Ishikawa (cell line): ENCODE measurements around the gene PSPC1.

Experiments used
- CEBPB ChIP-seq: IDR thresholded peaks from 2 replicates; pipeline ENCODE4 v1.6.1; 2012
- CREB1 ChIP-seq: IDR thresholded peaks from 2 replicates; pipeline ENCODE4 v1.6.1; 2012; ENCODE audit warnings: low read depth
- EGR1 ChIP-seq: IDR thresholded peaks from 2 replicates; pipeline ENCODE4 v1.6.1; 2012
- EP300 ChIP-seq: IDR thresholded peaks from 2 replicates; pipeline ENCODE4 v1.6.1; 2012; ENCODE audit warnings: borderline replicate concordance
- FOXM1 ChIP-seq: IDR thresholded peaks from 2 replicates; pipeline ENCODE4 v1.6.1; 2012; ENCODE audit warnings: low read depth, borderline replicate concordance
- MAX ChIP-seq: IDR thresholded peaks from 2 replicates; pipeline ENCODE4 v1.6.1; 2012
- NFIC ChIP-seq: IDR thresholded peaks from 2 replicates; pipeline ENCODE4 v1.6.1; 2012
- RAD21 ChIP-seq: IDR thresholded peaks from 2 replicates; pipeline ENCODE4 v1.6.1; 2012; ENCODE audit warnings: low read depth
- REST ChIP-seq: IDR thresholded peaks from 2 replicates; pipeline ENCODE4 v1.6.1; 2012; ENCODE audit warnings: low read depth, mild to moderate bottlenecking
- TAF1 ChIP-seq: IDR thresholded peaks from 2 replicates; pipeline ENCODE4 v1.6.1; 2012; ENCODE audit warnings: low read depth, mild to moderate bottlenecking
- TCF12 ChIP-seq: IDR thresholded peaks from 2 replicates; pipeline ENCODE4 v1.6.1; 2012; ENCODE audit warnings: low read depth
- TEAD4 ChIP-seq: IDR thresholded peaks from 2 replicates; pipeline ENCODE4 v1.6.1; 2012
- USF1 ChIP-seq: IDR thresholded peaks from 2 replicates; pipeline ENCODE4 v1.6.1; 2012
- YY1 ChIP-seq: IDR thresholded peaks from 2 replicates; pipeline ENCODE4 v1.6.1; 2012; ENCODE audit warnings: low read depth
- ZBTB7A ChIP-seq: IDR thresholded peaks from 2 replicates; pipeline ENCODE4 v1.6.1; 2012; ENCODE audit warnings: low read depth

The PSPC1 gene

GRCh38 chr13:19680751-19681150 lies 102.0 kb downstream of the PSPC1 start:
- TF ChIP-seq TCF12 = no peak
- no peak for TF ChIP-seq RAD21
- no peak for TF ChIP-seq ZBTB7A
- no peak for TF ChIP-seq EP300
- TF ChIP-seq MAX = no peak
- TF ChIP-seq USF1 = no peak
- no peak for TF ChIP-seq NFIC

DNA sequence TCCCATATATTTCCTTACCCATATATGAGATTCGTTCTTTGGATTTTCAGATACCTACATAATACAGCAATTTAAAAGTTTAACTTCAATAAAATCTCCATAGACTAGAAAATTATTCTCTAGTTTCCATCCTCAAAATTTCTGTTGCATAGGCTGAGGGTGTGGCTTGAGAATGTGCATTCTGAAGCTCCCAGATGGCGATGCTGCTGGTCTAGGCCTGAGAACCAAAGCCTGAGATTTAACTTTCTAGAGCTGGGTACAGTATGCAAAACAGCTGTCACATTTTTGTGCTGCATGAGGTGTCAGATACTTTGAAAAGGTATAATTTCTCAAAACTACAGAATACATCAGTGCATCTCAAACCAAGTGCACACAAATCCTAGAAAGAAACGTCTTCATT lies 106.6 kb downstream of the PSPC1 start:
- no peak for TF ChIP-seq ZBTB7A
- no peak for TF ChIP-seq RAD21
- no peak for TF ChIP-seq CREB1
- TF ChIP-seq REST = no peak
- TF ChIP-seq YY1 = no peak
- no peak for TF ChIP-seq TEAD4
- no peak for TF ChIP-seq FOXM1
- no peak for TF ChIP-seq NFIC
- no peak for TF ChIP-seq EP300
- no peak for TF ChIP-seq USF1
- no peak for TF ChIP-seq EGR1
- no peak for TF ChIP-seq MAX
- no peak for TF ChIP-seq TAF1
- TF ChIP-seq TCF12 = no peak
- no peak for TF ChIP-seq CEBPB

DNA sequence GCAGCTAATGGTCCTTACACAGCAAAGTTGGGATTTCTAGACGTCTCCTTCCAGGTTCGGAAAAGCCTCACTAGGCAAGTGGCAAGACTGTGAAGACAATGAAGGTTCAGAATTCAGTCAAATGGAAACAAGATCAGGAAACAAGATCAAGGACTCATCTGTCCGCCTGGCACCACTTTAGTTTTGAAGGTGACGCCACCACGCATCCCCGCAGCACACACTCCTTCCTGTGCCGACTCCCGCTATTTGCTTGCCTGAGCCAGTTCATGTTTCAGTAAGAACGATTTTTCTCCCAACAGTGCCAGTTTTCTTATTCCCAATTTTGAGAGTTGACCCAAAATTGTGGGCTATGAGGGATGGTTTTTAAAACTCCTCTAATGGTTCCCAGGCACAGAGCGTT lies 107.8 kb downstream of the PSPC1 start:
- TF ChIP-seq CREB1 (no peak), TCF12 (no peak), ZBTB7A (no peak), TAF1 (no peak), NFIC (no peak), MAX (no peak), CEBPB (no peak)

- TF ChIP-seq CEBPB (no peak), REST (no peak), YY1 (no peak), ZBTB7A (no peak), FOXM1 (no peak), EP300 (no peak), EGR1 (no peak), NFIC (no peak), MAX (no peak), TEAD4 (no peak), USF1 (no peak), RAD21 (no peak), TCF12 (no peak), CREB1 (no peak), TAF1 (no peak)
Observed at GRCh38 chr13:19673473-19674430, 109.0 kb downstream of the PSPC1 start.
